ENCODE measurements around the gene MPHOSPH9. TPM values are rescaled to one million over a fixed set of nuclear protein-coding genes. Genes with fewer than 3 reads are reported as not detected.

MPHOSPH9 gene
- total and polyA plus RNA-seq, 4 donors: 4.9 to 51.0 (median 32.7) TPM

DNA sequence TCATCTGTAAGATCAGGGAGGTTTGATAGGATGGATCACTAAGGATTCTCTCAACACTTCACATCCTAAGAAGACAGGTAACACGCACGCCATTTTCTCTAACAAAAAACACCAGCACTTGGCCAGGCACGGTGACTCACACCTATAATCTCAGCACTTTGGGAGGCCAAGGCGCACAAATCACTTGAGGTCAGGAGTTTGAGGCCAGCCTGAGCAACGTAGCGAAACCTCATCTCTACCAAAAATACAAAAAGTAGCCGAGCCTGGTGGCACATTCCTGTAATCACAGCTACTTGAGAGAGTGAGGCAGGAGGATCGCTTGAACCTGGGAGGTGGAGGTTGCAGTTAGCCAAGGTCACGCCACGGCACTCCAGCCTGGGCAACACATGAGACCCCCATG lies 49.2 kb upstream of the MPHOSPH9 start:
- Histone ChIP-seq H3K4me3 (ENCODE audit: low read depth in 1 of 3, low read length in 3 of 3) (no peak overlapping the region), H3K9ac (ENCODE audit: low read depth in 1 of 2, low read length in 2 of 2) (no peak overlapping the region)
- 95% methylated on average over 10 of the region's 10 CpGs for WGBS

DNA sequence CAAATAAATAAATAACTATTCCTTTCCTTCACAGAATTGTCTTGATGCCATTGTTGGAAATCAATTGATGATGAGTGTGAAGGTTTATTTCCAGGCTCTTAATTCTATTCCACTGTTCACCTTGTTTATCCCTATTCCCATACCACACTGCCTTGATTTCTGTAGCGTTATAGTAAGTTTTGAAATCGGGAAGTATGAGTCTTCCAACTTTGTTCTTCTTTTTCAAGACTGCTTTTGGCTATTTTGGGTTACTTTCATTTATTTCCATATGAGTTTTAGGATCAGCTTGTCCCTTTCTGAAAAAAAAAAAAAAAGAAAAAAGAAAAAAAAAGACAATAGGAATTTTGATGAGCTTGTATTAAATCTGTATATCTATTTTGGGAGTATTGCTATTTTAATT lies 48.0 kb upstream of the MPHOSPH9 start:
- Histone ChIP-seq H3K27ac (ENCODE audit: low read depth in 1 of 2, low read length in 2 of 2) (no peak overlapping the region), H3K9ac (ENCODE audit: low read depth in 1 of 2, low read length in 2 of 2) (no peak overlapping the region), H3K4me1 (ENCODE audit: control insufficient read depth in 4 of 4, insufficient read depth in 4 of 4, low read length in 3 of 4) (no peaks in the 10 kb centered on the region), H3K4me3 (ENCODE audit: low read depth in 1 of 3, low read length in 3 of 3) (no peak overlapping the region), H3K27me3 (ENCODE audit: control insufficient read depth in 4 of 4, insufficient read depth in 4 of 4, low read length in 3 of 4) (no peaks in the 10 kb centered on the region), H3K36me3 (ENCODE audit: control insufficient read depth in 4 of 4, insufficient read depth in 3 of 4, low read depth in 1 of 4, low read length in 3 of 4) (no peaks in the 10 kb centered on the region), H3K9me3 (ENCODE audit: control insufficient read depth in 4 of 4, low read length in 3 of 4) (no peaks in the 10 kb centered on the region)
- DNase-seq (ENCODE audit: low spot score): no peak
- WGBS: 88% methylated on average over 2 of the region's 2 CpGs
- TF ChIP-seq FOXA2 (IDR thresholded peaks at IDR 0.05): no peak
- TF ChIP-seq, protein P1, sequence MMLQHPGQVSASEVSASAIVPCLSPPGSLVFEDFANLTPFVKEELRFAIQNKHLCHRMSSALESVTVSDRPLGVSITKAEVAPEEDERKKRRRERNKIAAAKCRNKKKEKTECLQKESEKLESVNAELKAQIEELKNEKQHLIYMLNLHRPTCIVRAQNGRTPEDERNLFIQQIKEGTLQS (IDR thresholded peaks at IDR 0.05): no peak
- TF ChIP-seq TAF1 (conservative IDR thresholded peaks at IDR 0.05): no peak
- TF ChIP-seq NR2F2 (IDR thresholded peaks at IDR 0.05): no peak
- TF ChIP-seq YY1 (IDR thresholded peaks at IDR 0.05): no peak
- TF ChIP-seq FOXA1 (IDR thresholded peaks at IDR 0.05): no peak
- TF ChIP-seq, protein P2, sequence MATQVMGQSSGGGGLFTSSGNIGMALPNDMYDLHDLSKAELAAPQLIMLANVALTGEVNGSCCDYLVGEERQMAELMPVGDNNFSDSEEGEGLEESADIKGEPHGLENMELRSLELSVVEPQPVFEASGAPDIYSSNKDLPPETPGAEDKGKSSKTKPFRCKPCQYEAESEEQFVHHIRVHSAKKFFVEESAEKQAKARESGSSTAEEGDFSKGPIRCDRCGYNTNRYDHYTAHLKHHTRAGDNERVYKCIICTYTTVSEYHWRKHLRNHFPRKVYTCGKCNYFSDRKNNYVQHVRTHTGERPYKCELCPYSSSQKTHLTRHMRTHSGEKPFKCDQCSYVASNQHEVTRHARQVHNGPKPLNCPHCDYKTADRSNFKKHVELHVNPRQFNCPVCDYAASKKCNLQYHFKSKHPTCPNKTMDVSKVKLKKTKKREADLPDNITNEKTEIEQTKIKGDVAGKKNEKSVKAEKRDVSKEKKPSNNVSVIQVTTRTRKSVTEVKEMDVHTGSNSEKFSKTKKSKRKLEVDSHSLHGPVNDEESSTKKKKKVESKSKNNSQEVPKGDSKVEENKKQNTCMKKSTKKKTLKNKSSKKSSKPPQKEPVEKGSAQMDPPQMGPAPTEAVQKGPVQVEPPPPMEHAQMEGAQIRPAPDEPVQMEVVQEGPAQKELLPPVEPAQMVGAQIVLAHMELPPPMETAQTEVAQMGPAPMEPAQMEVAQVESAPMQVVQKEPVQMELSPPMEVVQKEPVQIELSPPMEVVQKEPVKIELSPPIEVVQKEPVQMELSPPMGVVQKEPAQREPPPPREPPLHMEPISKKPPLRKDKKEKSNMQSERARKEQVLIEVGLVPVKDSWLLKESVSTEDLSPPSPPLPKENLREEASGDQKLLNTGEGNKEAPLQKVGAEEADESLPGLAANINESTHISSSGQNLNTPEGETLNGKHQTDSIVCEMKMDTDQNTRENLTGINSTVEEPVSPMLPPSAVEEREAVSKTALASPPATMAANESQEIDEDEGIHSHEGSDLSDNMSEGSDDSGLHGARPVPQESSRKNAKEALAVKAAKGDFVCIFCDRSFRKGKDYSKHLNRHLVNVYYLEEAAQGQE (IDR thresholded peaks at IDR 0.05): no peak
- TF ChIP-seq, protein P3, sequence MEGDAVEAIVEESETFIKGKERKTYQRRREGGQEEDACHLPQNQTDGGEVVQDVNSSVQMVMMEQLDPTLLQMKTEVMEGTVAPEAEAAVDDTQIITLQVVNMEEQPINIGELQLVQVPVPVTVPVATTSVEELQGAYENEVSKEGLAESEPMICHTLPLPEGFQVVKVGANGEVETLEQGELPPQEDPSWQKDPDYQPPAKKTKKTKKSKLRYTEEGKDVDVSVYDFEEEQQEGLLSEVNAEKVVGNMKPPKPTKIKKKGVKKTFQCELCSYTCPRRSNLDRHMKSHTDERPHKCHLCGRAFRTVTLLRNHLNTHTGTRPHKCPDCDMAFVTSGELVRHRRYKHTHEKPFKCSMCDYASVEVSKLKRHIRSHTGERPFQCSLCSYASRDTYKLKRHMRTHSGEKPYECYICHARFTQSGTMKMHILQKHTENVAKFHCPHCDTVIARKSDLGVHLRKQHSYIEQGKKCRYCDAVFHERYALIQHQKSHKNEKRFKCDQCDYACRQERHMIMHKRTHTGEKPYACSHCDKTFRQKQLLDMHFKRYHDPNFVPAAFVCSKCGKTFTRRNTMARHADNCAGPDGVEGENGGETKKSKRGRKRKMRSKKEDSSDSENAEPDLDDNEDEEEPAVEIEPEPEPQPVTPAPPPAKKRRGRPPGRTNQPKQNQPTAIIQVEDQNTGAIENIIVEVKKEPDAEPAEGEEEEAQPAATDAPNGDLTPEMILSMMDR (IDR thresholded peaks at IDR 0.05; ENCODE audit: low read depth, low read length, missing input control): no peak

More for the DNA sequence above, 49.2 kb upstream of the MPHOSPH9 start:
- TF ChIP-seq, protein P2 (IDR thresholded peaks at IDR 0.05): no peak
- TF ChIP-seq HNF4G (IDR thresholded peaks at IDR 0.05) (no peak), JUND (IDR thresholded peaks at IDR 0.05) (no peak), YY1 (IDR thresholded peaks at IDR 0.05) (no peak), FOXA1 (IDR thresholded peaks at IDR 0.05) (no peak), RAD21 (IDR thresholded peaks at IDR 0.05) (no peak), HNF4A (conservative IDR thresholded peaks at IDR 0.05) (no peak), NR2F2 (IDR thresholded peaks at IDR 0.05) (no peak), FOXA2 (IDR thresholded peaks at IDR 0.05) (no peak), EGR1 (IDR thresholded peaks at IDR 0.05; ENCODE audit: low read depth in 2 of 2) (no peak), TAF1 (conservative IDR thresholded peaks at IDR 0.05) (no peak)
- TF ChIP-seq, protein P4, sequence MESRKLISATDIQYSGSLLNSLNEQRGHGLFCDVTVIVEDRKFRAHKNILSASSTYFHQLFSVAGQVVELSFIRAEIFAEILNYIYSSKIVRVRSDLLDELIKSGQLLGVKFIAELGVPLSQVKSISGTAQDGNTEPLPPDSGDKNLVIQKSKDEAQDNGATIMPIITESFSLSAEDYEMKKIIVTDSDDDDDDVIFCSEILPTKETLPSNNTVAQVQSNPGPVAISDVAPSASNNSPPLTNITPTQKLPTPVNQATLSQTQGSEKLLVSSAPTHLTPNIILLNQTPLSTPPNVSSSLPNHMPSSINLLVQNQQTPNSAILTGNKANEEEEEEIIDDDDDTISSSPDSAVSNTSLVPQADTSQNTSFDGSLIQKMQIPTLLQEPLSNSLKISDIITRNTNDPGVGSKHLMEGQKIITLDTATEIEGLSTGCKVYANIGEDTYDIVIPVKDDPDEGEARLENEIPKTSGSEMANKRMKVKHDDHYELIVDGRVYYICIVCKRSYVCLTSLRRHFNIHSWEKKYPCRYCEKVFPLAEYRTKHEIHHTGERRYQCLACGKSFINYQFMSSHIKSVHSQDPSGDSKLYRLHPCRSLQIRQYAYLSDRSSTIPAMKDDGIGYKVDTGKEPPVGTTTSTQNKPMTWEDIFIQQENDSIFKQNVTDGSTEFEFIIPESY (IDR thresholded peaks at IDR 0.05): no peak
- TF ChIP-seq, protein P1 (IDR thresholded peaks at IDR 0.05): no peak
- TF ChIP-seq, protein P3 (IDR thresholded peaks at IDR 0.05; ENCODE audit: low read depth, low read length, missing input control): no peak
- no peaks in the 10 kb centered on the region for H3K4me1 ChIP-seq (ENCODE audit: control insufficient read depth in 4 of 4, insufficient read depth in 4 of 4, low read length in 3 of 4)
- H3K27me3 ChIP-seq (ENCODE audit: control insufficient read depth in 4 of 4, insufficient read depth in 4 of 4, low read length in 3 of 4): no peaks in the 10 kb centered on the region
- no peak for DNase-seq (ENCODE audit: low spot score)
- no peaks in the 10 kb centered on the region for H3K36me3 ChIP-seq (ENCODE audit: control insufficient read depth in 4 of 4, insufficient read depth in 3 of 4, low read depth in 1 of 4, low read length in 3 of 4)
- H3K9me3 ChIP-seq (ENCODE audit: control insufficient read depth in 4 of 4, low read length in 3 of 4): no peaks in the 10 kb centered on the region
- H3K27ac ChIP-seq (ENCODE audit: low read depth in 1 of 2, low read length in 2 of 2): no peak overlapping the region

Data from liver (tissue), 9 donors.